ENCODE results near the gene RFNG.

RFNG gene

GRCh38 chr17:82076785-82077591, 25.4 kb upstream of the RFNG start:
- no peak for DNase-seq

GRCh38 chr17:82076018-82076784, 24.6 kb upstream of the RFNG start:
- no peak for DNase-seq

GRCh38 chr17:82073446-82073845, 21.8 kb upstream of the RFNG start:
- peak; percentile 13 for DNase-seq

GRCh38 chr17:82072827-82073226, 21.2 kb upstream of the RFNG start:
- DNase-seq = no peak

- DNase-seq = no peak
These were observed 19.0 kb upstream of the RFNG start for GRCh38 chr17:82070611-82071010.

- peak; percentile 23 for DNase-seq
These were observed 14.2 kb upstream of the RFNG start, which contains the start of gene DUS1L for GRCh38 chr17:82065638-82066303. TSS of gene DUS1L (minus strand) at chr17:82065804. CDS start at chr17:82065059, 745 bp downstream.

GRCh38 chr17:82065193-82065637, 13.6 kb upstream of the RFNG start:
- no peak for DNase-seq

- no peak for DNase-seq
These were observed 13.0 kb upstream of the RFNG start for GRCh38 chr17:82064433-82065192.

- DNase-seq = no peak
These were observed 12.1 kb upstream of the RFNG start for GRCh38 chr17:82063424-82064415.

GRCh38 chr17:82062984-82063368, 11.4 kb upstream of the RFNG start:
- no peak for DNase-seq

- no peak for DNase-seq
These were observed 10.7 kb upstream of the RFNG start for GRCh38 chr17:82062076-82062983.

- DNase-seq = no peak
These were observed 9.7 kb upstream of the RFNG start for GRCh38 chr17:82061047-82061925.

- no peak for DNase-seq
These were observed 9.0 kb upstream of the RFNG start for GRCh38 chr17:82060614-82061013.

- no peak for DNase-seq
These were observed 8.4 kb upstream of the RFNG start for GRCh38 chr17:82060001-82060380.

GRCh38 chr17:82059272-82060000, 7.8 kb upstream of the RFNG start:
- no peak for DNase-seq

GRCh38 chr17:82058855-82059249, 7.2 kb upstream of the RFNG start:
- no peak for DNase-seq

GRCh38 chr17:82058230-82058854, 6.7 kb upstream of the RFNG start:
- no peak for DNase-seq
